Erythroblast (primary cell): ENCODE measurements around the gene SLC12A9.

Experiments used
- GATA1 ChIP-seq: IDR thresholded peaks from 2 replicates; pipeline ENCODE4 v1.6.1; 2011; ENCODE audit warnings: low read depth, mild to moderate bottlenecking, control low read depth, low read length, moderate library complexity
- POLR2A ChIP-seq: IDR thresholded peaks from 2 replicates; pipeline ENCODE4 v1.6.1; 2011; ENCODE audit warnings: mild to moderate bottlenecking, low read length

DNA sequence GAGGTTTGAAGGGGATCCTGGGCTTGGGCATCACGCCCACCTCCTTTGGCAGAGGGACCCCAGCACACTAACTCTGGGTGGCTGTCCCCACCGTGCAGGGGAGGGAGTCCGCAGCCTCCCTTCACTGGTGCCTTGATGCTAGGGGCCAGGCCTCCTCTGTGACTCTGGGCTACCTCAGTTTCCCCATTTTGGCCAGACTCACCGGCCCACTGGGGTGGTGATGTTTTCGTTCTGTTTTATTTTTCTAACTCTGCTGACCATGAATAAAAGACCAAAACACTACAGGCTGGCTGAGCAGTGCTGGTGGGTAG, 14.2 kb downstream of the SLC12A9 start:
- TF ChIP-seq POLR2A (no peak), GATA1 (no peak)
